Medulla oblongata (tissue), 1 donor: ENCODE data around the gene OTUD3.
"Not testable (repeated sequence)": the region's sequence is repeated elsewhere in the genome, so short reads cannot be mapped to it uniquely, and the experiment has no call there.

Experiments
- DNase-seq: peaks from one replicate; pipeline ENCODE4 v3.0.0-alpha.2; 2015; ENCODE audit errors: extremely low spot score

The OTUD3 gene

GRCh38 chr1:19882111-19883071, at the start of gene OTUD3:
Gene OTUD3 (plus strand): TSS chr1:19882395. CDS start chr1:19882514, 119 bp downstream.
- DNase-seq, result peak; percentile 99

- DNase-seq, result no peak
Measured at GRCh38 chr1:19835578-19835977, 46.6 kb upstream of the OTUD3 start.

- no peak for DNase-seq
Measured at GRCh38 chr1:19837866-19838265, 44.3 kb upstream of the OTUD3 start.

GRCh38 chr1:19840228-19840627, 42.0 kb upstream of the OTUD3 start:
- DNase-seq, result no peak

- DNase-seq, result no peak
Measured at GRCh38 chr1:19844731-19845495, 37.3 kb upstream of the OTUD3 start.

GRCh38 chr1:19845555-19845954, 36.6 kb upstream of the OTUD3 start:
- DNase-seq, result no peak

GRCh38 chr1:19846338-19846737, 35.9 kb upstream of the OTUD3 start:
- DNase-seq, result no peak

GRCh38 chr1:19847334-19847733, 34.9 kb upstream of the OTUD3 start:
- not testable (repeated sequence) for DNase-seq

- DNase-seq, result not testable (repeated sequence)
Measured at GRCh38 chr1:19849307-19849706, 32.9 kb upstream of the OTUD3 start.

- DNase-seq, result no peak
Measured at GRCh38 chr1:19850214-19850613, 32.0 kb upstream of the OTUD3 start.

GRCh38 chr1:19852036-19852435, 30.2 kb upstream of the OTUD3 start:
- DNase-seq, result no peak

- DNase-seq, result no peak
Measured at GRCh38 chr1:19854866-19855265, 27.3 kb upstream of the OTUD3 start.

- no peak for DNase-seq
Measured at GRCh38 chr1:19858893-19859292, 23.3 kb upstream of the OTUD3 start.

GRCh38 chr1:19859876-19860275, 22.3 kb upstream of the OTUD3 start:
- DNase-seq, result no peak

- DNase-seq, result no peak
Measured at GRCh38 chr1:19860418-19860817, 21.8 kb upstream of the OTUD3 start.

- DNase-seq, result no peak
Measured at GRCh38 chr1:19861034-19861433, 21.2 kb upstream of the OTUD3 start.

GRCh38 chr1:19861842-19862530, 20.2 kb upstream of the OTUD3 start:
- no peak for DNase-seq

GRCh38 chr1:19862944-19863343, 19.3 kb upstream of the OTUD3 start:
- no peak for DNase-seq

GRCh38 chr1:19864570-19865160, 17.5 kb upstream of the OTUD3 start:
- DNase-seq, result no peak

- DNase-seq, result no peak
Measured at GRCh38 chr1:19866029-19866428, 16.2 kb upstream of the OTUD3 start.

- DNase-seq, result no peak
Measured at GRCh38 chr1:19866758-19867157, 15.4 kb upstream of the OTUD3 start.

- not testable (repeated sequence) for DNase-seq
Measured at GRCh38 chr1:19868575-19868974, 13.6 kb upstream of the OTUD3 start.
